DND-41 (cell line): ENCODE data around the gene TAOK2.

Source experiments
- CTCF ChIP-seq: IDR thresholded peaks from 2 replicates; pipeline ENCODE4 v1.5.1; 2012; ENCODE audit warnings: borderline replicate concordance, low read length, moderate library complexity, mild to moderate bottlenecking; ENCODE audit not compliant: poor library complexity, severe bottlenecking; ENCODE audit errors: extremely low read depth
- EZH2 ChIP-seq: IDR thresholded peaks from 3 replicates; pipeline ENCODE4 v1.6.1; 2012; ENCODE audit warnings: borderline replicate concordance, low read depth, mild to moderate bottlenecking, moderate library complexity, low read length, inconsistent platforms; ENCODE audit not compliant: severe bottlenecking

- TF ChIP-seq CTCF (no peak), EZH2 (no peak)
These were observed 11.1 kb downstream of the TAOK2 start for GRCh38 chr16:29984764-29985147.
